ENCODE data around the gene LCN10. TPM values are rescaled to one million over a fixed set of nuclear protein-coding genes. Genes with fewer than 3 reads are reported as not detected.

LCN10 gene
- total and polyA plus RNA-seq, 4 experiments from 2014 or later = 0.22 to 1.3 (median 0.70) TPM

- ChIA-PET POLR2A (ENCODE audit: partially characterized antibody) (no interaction called here), CTCF (ENCODE audit: partially characterized antibody) (no interaction called here)
- Histone ChIP-seq H3K27ac (ENCODE audit: low read depth, low read length) (no peak overlapping the region), H3K36me3 (ENCODE audit: insufficient read depth, low read length) (no peaks in the 10 kb centered on the region), H3K4me1 (ENCODE audit: insufficient read depth, low read length) (peaks cover 13% of the 10 kb centered on the region), H3K27me3 (ENCODE audit: insufficient read depth, low read length) (no peaks in the 10 kb centered on the region), H3K4me3 (ENCODE audit: low read length in 2 of 2) (no peak overlapping the region), H3K9me3 (ENCODE audit: control insufficient read depth in 1 of 2, low read length in 2 of 2) (no peaks in the 10 kb centered on the region)
- H3K4me1 Mint-ChIP-seq = peaks cover 0 to 7% (median 3%) of the 10 kb centered on the region in 4 donors
- no peaks in the 10 kb centered on the region for H3K36me3 Mint-ChIP-seq
- H3K4me3 Mint-ChIP-seq = no peak overlapping the region
- intact Hi-C loops (cut with micrococcal nuclease) = no loop called here
- DNase-seq = peak in 1 of 5 donors; percentile 18
- no peaks in the 10 kb centered on the region for H3K27me3 Mint-ChIP-seq
- no peaks in the 10 kb centered on the region for H3K9me3 Mint-ChIP-seq
- H3K27ac Mint-ChIP-seq = no peak overlapping the region
Measured at GRCh38 chr9:136740069-136740468, 2.7 kb downstream of the LCN10 start.

GRCh38 chr9:136739509-136739908 lies 3.2 kb downstream of the LCN10 start:
- Histone ChIP-seq H3K36me3 (ENCODE audit: insufficient read depth, low read length) (no peaks in the 10 kb centered on the region), H3K4me3 (ENCODE audit: low read length in 2 of 2) (no peak overlapping the region), H3K27ac (ENCODE audit: low read depth, low read length) (no peak overlapping the region), H3K4me1 (ENCODE audit: insufficient read depth, low read length) (peaks cover 13% of the 10 kb centered on the region), H3K27me3 (ENCODE audit: insufficient read depth, low read length) (no peaks in the 10 kb centered on the region), H3K9me3 (ENCODE audit: control insufficient read depth in 1 of 2, low read length in 2 of 2) (no peaks in the 10 kb centered on the region)
- Mint-ChIP-seq H3K9me3 (no peaks in the 10 kb centered on the region), H3K27me3 (no peaks in the 10 kb centered on the region), H3K27ac (no peak overlapping the region), H3K4me3 (no peak overlapping the region), H3K4me1 (peaks cover 0 to 7% (median 3%) of the 10 kb centered on the region in 4 donors), H3K36me3 (no peaks in the 10 kb centered on the region)
- DNase-seq = no peak
- intact Hi-C loops (cut with micrococcal nuclease) = no loop called here
- ChIA-PET POLR2A (ENCODE audit: partially characterized antibody) (no interaction called here), CTCF (ENCODE audit: partially characterized antibody) (no interaction called here)

- no peak overlapping the region for H3K27ac ChIP-seq (ENCODE audit: low read depth, low read length)
- no peaks in the 10 kb centered on the region for H3K9me3 ChIP-seq (ENCODE audit: control insufficient read depth in 1 of 2, low read length in 2 of 2)
- no peaks in the 10 kb centered on the region for H3K36me3 Mint-ChIP-seq
- CTCF ChIA-PET (ENCODE audit: partially characterized antibody) = no interaction called here
- H3K4me3 Mint-ChIP-seq = no peak overlapping the region
- H3K4me1 ChIP-seq (ENCODE audit: insufficient read depth, low read length) = peaks cover 13% of the 10 kb centered on the region
- H3K27ac Mint-ChIP-seq = no peak overlapping the region
- no peaks in the 10 kb centered on the region for H3K27me3 Mint-ChIP-seq
- POLR2A ChIA-PET (ENCODE audit: partially characterized antibody) = no interaction called here
- DNase-seq = peak in 1 of 5 donors; percentile 9
- no peaks in the 10 kb centered on the region for H3K9me3 Mint-ChIP-seq
- no peaks in the 10 kb centered on the region for H3K27me3 ChIP-seq (ENCODE audit: insufficient read depth, low read length)
- H3K36me3 ChIP-seq (ENCODE audit: insufficient read depth, low read length) = no peaks in the 10 kb centered on the region
- H3K4me1 Mint-ChIP-seq = peaks cover 0 to 7% (median 3%) of the 10 kb centered on the region in 4 donors
- H3K4me3 ChIP-seq (ENCODE audit: low read length in 2 of 2) = no peak overlapping the region
- intact Hi-C loops (cut with micrococcal nuclease) = no loop called here
Measured at GRCh38 chr9:136738960-136739359, 3.8 kb downstream of the LCN10 start.

GRCh38 chr9:136735812-136736480 lies 6.8 kb downstream of the LCN10 start:
- Histone ChIP-seq H3K36me3 (ENCODE audit: insufficient read depth, low read length) (no peaks in the 10 kb centered on the region), H3K4me1 (ENCODE audit: insufficient read depth, low read length) (peaks cover under 1% of the 10 kb centered on the region), H3K27ac (ENCODE audit: low read depth, low read length) (no peak overlapping the region), H3K27me3 (ENCODE audit: insufficient read depth, low read length) (no peaks in the 10 kb centered on the region), H3K9me3 (ENCODE audit: control insufficient read depth in 1 of 2, low read length in 2 of 2) (no peaks in the 10 kb centered on the region), H3K4me3 (ENCODE audit: low read length in 2 of 2) (no peak overlapping the region)
- intact Hi-C loops (cut with micrococcal nuclease) = no loop called here
- POLR2A ChIA-PET (ENCODE audit: partially characterized antibody) = interaction anchor here (0.6 kb wide), 1 partner anchor 23 kb away, joined by 3 read pairs; no protein-coding TSS in a partner anchor
- no peaks in the 10 kb centered on the region for H3K9me3 Mint-ChIP-seq
- no peaks in the 10 kb centered on the region for H3K36me3 Mint-ChIP-seq
- H3K4me3 Mint-ChIP-seq = no peak overlapping the region
- CTCF ChIA-PET (ENCODE audit: partially characterized antibody) = no interaction called here
- H3K27me3 Mint-ChIP-seq = no peaks in the 10 kb centered on the region
- H3K27ac Mint-ChIP-seq = no peak overlapping the region
- H3K4me1 Mint-ChIP-seq = peaks cover 0 to 5% (median 0%) of the 10 kb centered on the region in 4 donors
- peak in 1 of 5 donors; percentile 22 for DNase-seq

- peak in 1 of 5 donors; percentile 1 for DNase-seq
- Mint-ChIP-seq H3K27ac (peak overlapping the region in 1 of 7 donors; percentile 53), H3K36me3 (no peaks in the 10 kb centered on the region), H3K9me3 (no peaks in the 10 kb centered on the region), H3K4me1 (no peaks in the 10 kb centered on the region), H3K27me3 (no peaks in the 10 kb centered on the region), H3K4me3 (no peak overlapping the region)
- H3K36me3 ChIP-seq (ENCODE audit: insufficient read depth, low read length) = no peaks in the 10 kb centered on the region
- intact Hi-C loops (cut with micrococcal nuclease) = no loop called here
- H3K4me3 ChIP-seq (ENCODE audit: low read length in 2 of 2) = no peak overlapping the region
- no peaks in the 10 kb centered on the region for H3K4me1 ChIP-seq (ENCODE audit: insufficient read depth, low read length)
- POLR2A ChIA-PET (ENCODE audit: partially characterized antibody) = no interaction called here
- H3K27ac ChIP-seq (ENCODE audit: low read depth, low read length) = no peak overlapping the region
- CTCF ChIA-PET (ENCODE audit: partially characterized antibody) = no interaction called here
- no peaks in the 10 kb centered on the region for H3K27me3 ChIP-seq (ENCODE audit: insufficient read depth, low read length)
- H3K9me3 ChIP-seq (ENCODE audit: control insufficient read depth in 1 of 2, low read length in 2 of 2) = no peaks in the 10 kb centered on the region
Measured at GRCh38 chr9:136734837-136735496, 7.8 kb downstream of the LCN10 start.

- ChIA-PET CTCF (ENCODE audit: partially characterized antibody) (no interaction called here), POLR2A (ENCODE audit: partially characterized antibody) (no interaction called here)
Measured at GRCh38 chr9:136733611-136734010, 9.1 kb downstream of the LCN10 start.

GRCh38 chr9:136732444-136733178 lies 10.1 kb downstream of the LCN10 start:
- Histone ChIP-seq H3K4me1 (ENCODE audit: insufficient read depth, low read length) (peaks cover 8% of the 10 kb centered on the region), H3K36me3 (ENCODE audit: insufficient read depth, low read length) (no peaks in the 10 kb centered on the region), H3K9me3 (ENCODE audit: control insufficient read depth in 1 of 2, low read length in 2 of 2) (no peaks in the 10 kb centered on the region), H3K27ac (ENCODE audit: low read depth, low read length) (no peak overlapping the region), H3K27me3 (ENCODE audit: insufficient read depth, low read length) (no peaks in the 10 kb centered on the region), H3K4me3 (ENCODE audit: low read length in 2 of 2) (no peak overlapping the region)
- Mint-ChIP-seq H3K9me3 (peaks cover 0 to 1% (median 0%) of the 10 kb centered on the region in 8 donors), H3K36me3 (peaks cover 0 to under 1% of the 10 kb centered on the region in 2 donors), H3K4me3 (no peak overlapping the region), H3K27me3 (no peaks in the 10 kb centered on the region), H3K27ac (peak overlapping the region in 2 of 7 donors; percentile 22 to 50), H3K4me1 (peaks cover 0 to 12% (median 0%) of the 10 kb centered on the region in 4 donors)
- ChIA-PET POLR2A (ENCODE audit: partially characterized antibody) (interaction anchor here (0.6 kb wide), 1 partner anchor 1928 kb away, joined by 3 read pairs; no protein-coding TSS in a partner anchor), CTCF (ENCODE audit: partially characterized antibody) (interaction anchor here (0.6 kb wide), 1 partner anchor 32 kb away, joined by 4 read pairs; no protein-coding TSS in a partner anchor)
- DNase-seq = peak in 1 of 5 donors; percentile 2
- intact Hi-C loops (cut with micrococcal nuclease) = no loop called here

More at GRCh38 chr9:136733611-136734010, 9.1 kb downstream of the LCN10 start:
- no peaks in the 10 kb centered on the region for H3K36me3 Mint-ChIP-seq
- H3K9me3 ChIP-seq (ENCODE audit: control insufficient read depth in 1 of 2, low read length in 2 of 2) = no peaks in the 10 kb centered on the region
- no peaks in the 10 kb centered on the region for H3K9me3 Mint-ChIP-seq
- H3K36me3 ChIP-seq (ENCODE audit: insufficient read depth, low read length) = no peaks in the 10 kb centered on the region
- no peak overlapping the region for H3K4me3 Mint-ChIP-seq
- no peak overlapping the region for H3K27ac Mint-ChIP-seq
- H3K4me3 ChIP-seq (ENCODE audit: low read length in 2 of 2) = no peak overlapping the region
- no peaks in the 10 kb centered on the region for H3K27me3 ChIP-seq (ENCODE audit: insufficient read depth, low read length)
- intact Hi-C loops (cut with micrococcal nuclease) = no loop called here
- H3K4me1 Mint-ChIP-seq = peaks cover 0 to 10% (median 0%) of the 10 kb centered on the region in 4 donors
- peaks cover 6% of the 10 kb centered on the region for H3K4me1 ChIP-seq (ENCODE audit: insufficient read depth, low read length)
- no peak overlapping the region for H3K27ac ChIP-seq (ENCODE audit: low read depth, low read length)
- peak in 1 of 5 donors; percentile 7 for DNase-seq
- no peaks in the 10 kb centered on the region for H3K27me3 Mint-ChIP-seq
